ENCODE measurements around the gene SMYD2. TPM values are rescaled to one million over a fixed set of nuclear protein-coding genes. Genes with fewer than 3 reads are reported as not detected.
A peak's percentile ranks its signal among the peaks of the same experiment; 100 is the strongest.

SMYD2 gene
- total RNA-seq, 2 experiments from 2014 or later: 20.8 to 26.5 TPM

GRCh38 chr1:214318956-214319736 is 38.2 kb downstream of the SMYD2 start:
- CTCF ChIA-PET (ENCODE audit: unreplicated experiment): no interaction called here
- Histone ChIP-seq H3K9me3 (ENCODE audit: low read length) (no peaks in the 10 kb centered on the region), H2AFZ (ENCODE audit: low read length) (no peak overlapping the region), H4K20me1 (ENCODE audit: insufficient read depth, low read length) (no peaks in the 10 kb centered on the region), H3K36me3 (ENCODE audit: insufficient read depth, low read length) (peaks cover 14% of the 10 kb centered on the region; the same call in 1 of the 2 replicates), H3K4me3 (ENCODE audit: low read depth, low read length, poor library complexity, severe bottlenecking) (no peak overlapping the region), H3K79me2 (ENCODE audit: insufficient read depth, low read depth, low read length) (no peaks in the 10 kb centered on the region), H3K9me2 (ENCODE audit: insufficient read depth, low read length) (no peaks in the 10 kb centered on the region), H3K27ac (ENCODE audit: low read depth, low read length, poor library complexity, severe bottlenecking) (no peak overlapping the region), H3K4me2 (ENCODE audit: low read length) (no peak overlapping the region), H3K4me1 (ENCODE audit: insufficient read depth, low read length, poor library complexity, severe bottlenecking) (no peaks in the 10 kb centered on the region)
- DNase-seq (ENCODE audit: low spot score): no peak
- TF ChIP-seq EZH2phosphoT487 (IDR thresholded peaks at IDR 0.05; ENCODE audit: borderline replicate concordance, low read depth, low read length): no peak
- TF ChIP-seq, protein P1, sequence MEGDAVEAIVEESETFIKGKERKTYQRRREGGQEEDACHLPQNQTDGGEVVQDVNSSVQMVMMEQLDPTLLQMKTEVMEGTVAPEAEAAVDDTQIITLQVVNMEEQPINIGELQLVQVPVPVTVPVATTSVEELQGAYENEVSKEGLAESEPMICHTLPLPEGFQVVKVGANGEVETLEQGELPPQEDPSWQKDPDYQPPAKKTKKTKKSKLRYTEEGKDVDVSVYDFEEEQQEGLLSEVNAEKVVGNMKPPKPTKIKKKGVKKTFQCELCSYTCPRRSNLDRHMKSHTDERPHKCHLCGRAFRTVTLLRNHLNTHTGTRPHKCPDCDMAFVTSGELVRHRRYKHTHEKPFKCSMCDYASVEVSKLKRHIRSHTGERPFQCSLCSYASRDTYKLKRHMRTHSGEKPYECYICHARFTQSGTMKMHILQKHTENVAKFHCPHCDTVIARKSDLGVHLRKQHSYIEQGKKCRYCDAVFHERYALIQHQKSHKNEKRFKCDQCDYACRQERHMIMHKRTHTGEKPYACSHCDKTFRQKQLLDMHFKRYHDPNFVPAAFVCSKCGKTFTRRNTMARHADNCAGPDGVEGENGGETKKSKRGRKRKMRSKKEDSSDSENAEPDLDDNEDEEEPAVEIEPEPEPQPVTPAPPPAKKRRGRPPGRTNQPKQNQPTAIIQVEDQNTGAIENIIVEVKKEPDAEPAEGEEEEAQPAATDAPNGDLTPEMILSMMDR (conservative IDR thresholded peaks at IDR 0.05; ENCODE audit: low read length): no peak
- intact Hi-C loops (cut with micrococcal nuclease; ENCODE audit: unreplicated experiment): no loop called here
- POLR2A ChIA-PET: interaction anchor here (0.7 to 2.8 kb wide), 3 partner anchors 9 to 121 kb away, joined by 3 to 10 read pairs (median 4); no protein-coding TSS in a partner anchor
- no TSS peak for BruUV-seq (replicated peaks)

GRCh38 chr1:214319938-214320337 is 39.0 kb downstream of the SMYD2 start:
- POLR2A ChIA-PET: interaction anchor here (1.7 to 2.8 kb wide), 2 partner anchors 8 to 43 kb away, joined by 6 to 10 read pairs; no protein-coding TSS in a partner anchor
- no TSS peak for BruUV-seq (replicated peaks)
- intact Hi-C loops (cut with micrococcal nuclease; ENCODE audit: unreplicated experiment): no loop called here

More at GRCh38 chr1:214319938-214320337, 39.0 kb downstream of the SMYD2 start:
- Histone ChIP-seq H2AFZ (ENCODE audit: low read length) (no peak overlapping the region), H3K9me2 (ENCODE audit: insufficient read depth, low read length) (no peaks in the 10 kb centered on the region), H3K36me3 (ENCODE audit: insufficient read depth, low read length) (peaks cover 16% of the 10 kb centered on the region; the same call in 1 of the 2 replicates), H4K20me1 (ENCODE audit: insufficient read depth, low read length) (no peaks in the 10 kb centered on the region; the same call in 1 of the 2 replicates), H3K27ac (ENCODE audit: low read depth, low read length, poor library complexity, severe bottlenecking) (no peak overlapping the region), H3K4me3 (ENCODE audit: low read depth, low read length, poor library complexity, severe bottlenecking) (no peak overlapping the region), H3K79me2 (ENCODE audit: insufficient read depth, low read depth, low read length) (no peaks in the 10 kb centered on the region), H3K4me1 (ENCODE audit: insufficient read depth, low read length, poor library complexity, severe bottlenecking) (no peaks in the 10 kb centered on the region), H3K4me2 (ENCODE audit: low read length) (no peak overlapping the region), H3K9me3 (ENCODE audit: low read length) (no peaks in the 10 kb centered on the region)
- TF ChIP-seq, protein P1 (conservative IDR thresholded peaks at IDR 0.05; ENCODE audit: low read length): peak; percentile 36; the same call in 1 of the 2 replicates
- TF ChIP-seq EZH2phosphoT487 (IDR thresholded peaks at IDR 0.05; ENCODE audit: borderline replicate concordance, low read depth, low read length): no peak
- DNase-seq (ENCODE audit: low spot score): no peak
- CTCF ChIA-PET (ENCODE audit: unreplicated experiment): no interaction called here

All from OCI-LY7 (cell line).